Suprapubic skin (tissue), 4 donors: ENCODE measurements around the gene FGF1. TPM values are rescaled to one million over a fixed set of nuclear protein-coding genes. Genes with fewer than 3 reads are reported as not detected.

Source experiments
- DNase-seq, 2 donors: peaks; one replicate each; pipeline ENCODE4 v3.0.0-alpha.2; 2019; ENCODE audit warnings: low spot score in 2 of 2
- H3K27ac ChIP-seq: fragments of 200-600 bp; sonication (generic); one replicate; pipeline ENCODE4 v1.5.1; 2019
- H3K27me3 ChIP-seq: fragments of 200-600 bp; sonication (generic); one replicate; pipeline ENCODE4 v1.5.1; 2019
- H3K36me3 ChIP-seq: fragments of 200-600 bp; sonication (generic); one replicate; pipeline ENCODE4 v1.5.1; 2019
- H3K4me1 ChIP-seq: fragments of 200-600 bp; sonication (generic); one replicate; pipeline ENCODE4 v1.5.1; 2019
- H3K4me3 ChIP-seq: fragments of 200-600 bp; sonication (generic); one replicate; pipeline ENCODE4 v1.5.1; 2019; ENCODE audit warnings: mild to moderate bottlenecking
- H3K9me3 ChIP-seq: fragments of 200-600 bp; sonication (generic); one replicate; pipeline ENCODE4 v1.5.1; 2019
- EP300 ChIP-seq: sonication (generic); formaldehyde crosslinking; IDR thresholded peaks from one replicate; pipeline ENCODE4 v1.6.1; 2017; ENCODE audit warnings: antibody characterized with exemption
- POLR2A ChIP-seq, 2 donors: fragments of 450-650 bp; IDR thresholded peaks; one replicate each; pipeline ENCODE4 v1.6.1; 2017; ENCODE audit warnings: antibody characterized with exemption in 2 of 2, mild to moderate bottlenecking in 2 of 2, moderate library complexity in 2 of 2
- POLR2AphosphoS5 ChIP-seq, 3 donors: sonication (generic); formaldehyde crosslinking; IDR thresholded peaks; one replicate each; pipeline ENCODE4 v1.6.1; 2017; ENCODE audit warnings: antibody characterized with exemption in 3 of 3
- WGBS: methylation state at CpG from one replicate; pipeline ENCODE4 v1.1.5; 2018; 5-methylcytosine and 5-hydroxymethylcytosine counted together
- total RNA-seq, 4 donors: library from RNA; depleted of rRNA; stranded (reverse); fragments of >200 nt; gene quantifications; one replicate each; pipeline ENCODE4 v1.1.0, GENCODE V29; 2016
- TF ChIP-seq, protein P1 (sequence below), 2 donors: fragments of 200-600 bp in 1 of 2; fragments of 450-650 bp in 1 of 2; sonication (generic) in 1 of 2; IDR thresholded peaks; one replicate each; pipeline ENCODE4 v1.5.1; 2016 to 2019; ENCODE audit warnings: antibody characterized with exemption in 2 of 2, mild to moderate bottlenecking in 1 of 2, moderate library complexity in 1 of 2

The FGF1 gene
- total RNA-seq, 4 donors from 2014 or later, result 0.48 to 2.5 (median 1.9) TPM

- H3K27ac ChIP-seq, result no peak overlapping the region
These were observed 84.5 kb downstream of the FGF1 start for GRCh38 chr5:142601432-142601831.

GRCh38 chr5:142600611-142601358, 85.1 kb downstream of the FGF1 start:
- 56% methylated on average over 20 of the region's 20 CpGs for WGBS
- H3K36me3 ChIP-seq, result no peaks in the 10 kb centered on the region
- no peaks in the 10 kb centered on the region for H3K27me3 ChIP-seq
- H3K27ac ChIP-seq, result peak overlapping the region; percentile 11
- H3K9me3 ChIP-seq, result no peaks in the 10 kb centered on the region
- TF ChIP-seq POLR2AphosphoS5 (IDR thresholded peaks at IDR 0.05) (no peak), POLR2A (IDR thresholded peaks at IDR 0.05) (no peak), EP300 (no peak)
- TF ChIP-seq, protein P1, sequence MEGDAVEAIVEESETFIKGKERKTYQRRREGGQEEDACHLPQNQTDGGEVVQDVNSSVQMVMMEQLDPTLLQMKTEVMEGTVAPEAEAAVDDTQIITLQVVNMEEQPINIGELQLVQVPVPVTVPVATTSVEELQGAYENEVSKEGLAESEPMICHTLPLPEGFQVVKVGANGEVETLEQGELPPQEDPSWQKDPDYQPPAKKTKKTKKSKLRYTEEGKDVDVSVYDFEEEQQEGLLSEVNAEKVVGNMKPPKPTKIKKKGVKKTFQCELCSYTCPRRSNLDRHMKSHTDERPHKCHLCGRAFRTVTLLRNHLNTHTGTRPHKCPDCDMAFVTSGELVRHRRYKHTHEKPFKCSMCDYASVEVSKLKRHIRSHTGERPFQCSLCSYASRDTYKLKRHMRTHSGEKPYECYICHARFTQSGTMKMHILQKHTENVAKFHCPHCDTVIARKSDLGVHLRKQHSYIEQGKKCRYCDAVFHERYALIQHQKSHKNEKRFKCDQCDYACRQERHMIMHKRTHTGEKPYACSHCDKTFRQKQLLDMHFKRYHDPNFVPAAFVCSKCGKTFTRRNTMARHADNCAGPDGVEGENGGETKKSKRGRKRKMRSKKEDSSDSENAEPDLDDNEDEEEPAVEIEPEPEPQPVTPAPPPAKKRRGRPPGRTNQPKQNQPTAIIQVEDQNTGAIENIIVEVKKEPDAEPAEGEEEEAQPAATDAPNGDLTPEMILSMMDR (IDR thresholded peaks at IDR 0.05), result no peak
- H3K4me3 ChIP-seq, result peak overlapping the region; percentile 19
- H3K4me1 ChIP-seq, result peaks cover 10% of the 10 kb centered on the region
- DNase-seq, result no peak

More at GRCh38 chr5:142601432-142601831, 84.5 kb downstream of the FGF1 start:
- H3K27me3 ChIP-seq, result no peaks in the 10 kb centered on the region
- no peak overlapping the region for H3K4me3 ChIP-seq
- H3K4me1 ChIP-seq, result peaks cover 10% of the 10 kb centered on the region
- H3K36me3 ChIP-seq, result no peaks in the 10 kb centered on the region
- TF ChIP-seq, protein P1 (IDR thresholded peaks at IDR 0.05), result no peak
- TF ChIP-seq EP300, result no peak
- TF ChIP-seq POLR2A (IDR thresholded peaks at IDR 0.05), result no peak
- TF ChIP-seq POLR2AphosphoS5 (IDR thresholded peaks at IDR 0.05), result no peak
- no peak for DNase-seq
- WGBS, result 88% methylated on average over 3 of the region's 3 CpGs
- no peaks in the 10 kb centered on the region for H3K9me3 ChIP-seq

DNA sequence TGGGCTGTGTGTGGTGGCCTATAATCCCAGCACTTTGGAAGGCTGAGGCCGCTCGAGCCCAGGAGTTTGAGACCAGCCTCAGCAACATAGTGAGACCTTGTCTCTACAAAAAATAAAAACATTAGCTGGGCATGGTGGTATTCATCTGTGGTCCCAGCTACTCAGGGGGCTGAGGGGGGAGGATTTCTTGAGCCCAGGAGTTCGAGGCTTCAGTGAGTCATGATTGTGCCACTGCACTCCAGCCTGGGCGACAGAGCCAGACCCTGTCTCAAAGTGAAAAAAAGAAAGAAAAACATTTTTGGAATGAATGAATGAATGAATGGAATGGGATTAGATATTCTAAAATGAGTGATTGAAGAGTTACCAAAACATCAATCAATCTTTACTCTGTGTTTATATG, 85.8 kb downstream of the FGF1 start:
- no peak for DNase-seq
- WGBS, result 80% methylated on average over 4 of the region's 4 CpGs

GRCh38 chr5:142598338-142598700, 87.6 kb downstream of the FGF1 start:
- Histone ChIP-seq H3K27ac (no peak overlapping the region), H3K27me3 (no peaks in the 10 kb centered on the region), H3K36me3 (no peaks in the 10 kb centered on the region), H3K4me3 (no peak overlapping the region), H3K9me3 (no peaks in the 10 kb centered on the region), H3K4me1 (peaks cover 10% of the 10 kb centered on the region)
- TF ChIP-seq, protein P1 (IDR thresholded peaks at IDR 0.05), result no peak
- TF ChIP-seq POLR2A (IDR thresholded peaks at IDR 0.05), result no peak
- no peak for TF ChIP-seq POLR2AphosphoS5 (IDR thresholded peaks at IDR 0.05)
- TF ChIP-seq EP300, result no peak
- DNase-seq, result no peak

More for the DNA sequence above, 85.8 kb downstream of the FGF1 start:
- H3K27ac ChIP-seq, result no peak overlapping the region
- no peaks in the 10 kb centered on the region for H3K27me3 ChIP-seq
- peaks cover 10% of the 10 kb centered on the region for H3K4me1 ChIP-seq
- TF ChIP-seq EP300 (no peak), POLR2AphosphoS5 (IDR thresholded peaks at IDR 0.05) (no peak), POLR2A (IDR thresholded peaks at IDR 0.05) (no peak)
- TF ChIP-seq, protein P1 (IDR thresholded peaks at IDR 0.05), result no peak
- no peaks in the 10 kb centered on the region for H3K36me3 ChIP-seq
- H3K9me3 ChIP-seq, result no peaks in the 10 kb centered on the region
- no peak overlapping the region for H3K4me3 ChIP-seq

GRCh38 chr5:142597546-142598337, 88.1 kb downstream of the FGF1 start:
- DNase-seq, result no peak
- no peaks in the 10 kb centered on the region for H3K9me3 ChIP-seq
- WGBS, result 48% methylated on average over 6 of the region's 6 CpGs
- no peaks in the 10 kb centered on the region for H3K27me3 ChIP-seq
- H3K4me3 ChIP-seq, result no peak overlapping the region
- no peak overlapping the region for H3K27ac ChIP-seq
- H3K4me1 ChIP-seq, result peaks cover 10% of the 10 kb centered on the region
- H3K36me3 ChIP-seq, result no peaks in the 10 kb centered on the region
- TF ChIP-seq EP300, result no peak
- TF ChIP-seq POLR2A (IDR thresholded peaks at IDR 0.05), result no peak
- no peak for TF ChIP-seq POLR2AphosphoS5 (IDR thresholded peaks at IDR 0.05)
- TF ChIP-seq, protein P1 (IDR thresholded peaks at IDR 0.05), result no peak
